HG03196 (cell line): ENCODE data around the gene FANCC.
"Not testable (repeated sequence)": the region's sequence is repeated elsewhere in the genome, so short reads cannot be mapped to it uniquely, and the experiment has no call there.

Experiments used
- ATAC-seq: cut with Tn5 transposase; IDR thresholded peaks from one replicate; pipeline ENCODE4 v1.9.1; 2021; ENCODE audit not compliant: unreplicated experiment

FANCC gene

DNA sequence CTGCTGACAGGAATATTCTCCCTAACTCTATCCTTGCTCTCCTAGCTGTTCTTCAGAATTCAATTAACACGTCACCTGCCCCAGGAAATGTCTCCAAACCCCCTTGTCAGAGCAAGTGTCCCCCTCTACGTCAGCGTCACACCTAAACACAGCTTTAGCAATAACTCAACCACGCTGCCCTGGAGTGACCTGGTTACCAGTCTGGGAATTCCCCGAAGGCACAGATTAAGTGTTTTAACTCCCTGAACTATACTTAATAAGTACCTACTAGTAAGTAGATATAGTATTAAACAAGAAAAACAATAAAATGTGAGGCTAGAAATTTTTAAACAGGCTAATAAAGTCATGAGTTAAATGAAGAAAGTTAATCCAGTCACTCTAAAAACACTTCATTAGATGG is 78.4 kb downstream of the FANCC start:
- ATAC-seq = no peak

DNA sequence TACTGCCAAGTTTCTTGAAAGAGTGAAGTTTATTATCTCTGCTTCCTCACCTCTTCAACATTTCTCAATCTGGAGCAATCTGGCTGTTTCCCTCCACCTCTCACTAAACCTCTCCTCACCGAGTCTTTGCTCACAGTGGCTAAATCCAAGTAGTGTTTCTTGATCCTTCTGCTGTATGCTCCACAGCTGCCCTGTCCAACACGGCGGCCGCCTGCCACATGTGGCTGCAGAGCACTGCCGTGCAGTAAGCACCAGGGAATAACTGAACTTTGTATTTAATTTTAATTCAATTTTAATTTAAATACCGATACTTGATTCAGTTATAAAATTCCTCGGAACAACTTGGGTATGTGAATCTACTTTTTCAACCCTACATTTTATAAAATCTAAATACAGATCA is 80.2 kb downstream of the FANCC start:
- ATAC-seq = no peak

DNA sequence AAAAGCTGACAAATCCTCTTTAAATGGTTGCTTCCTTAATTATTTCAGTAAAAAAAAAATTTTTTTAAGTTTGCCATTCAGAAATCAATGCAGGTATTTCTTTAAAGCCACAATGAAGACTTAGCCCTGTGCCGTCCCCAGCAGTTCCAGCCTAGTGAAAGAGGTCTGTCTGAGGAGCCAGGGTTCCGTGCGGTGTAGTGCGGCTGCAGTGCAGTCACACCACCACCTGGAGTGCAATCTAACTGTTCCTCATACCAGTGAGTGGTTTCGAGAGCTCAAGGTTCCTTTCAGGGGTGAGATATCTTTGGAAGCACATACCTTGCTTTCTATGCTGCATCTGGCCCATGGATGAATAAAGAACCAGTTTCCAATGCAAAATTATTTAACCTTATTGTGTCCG is 87.5 kb downstream of the FANCC start:
- ATAC-seq = no peak

DNA sequence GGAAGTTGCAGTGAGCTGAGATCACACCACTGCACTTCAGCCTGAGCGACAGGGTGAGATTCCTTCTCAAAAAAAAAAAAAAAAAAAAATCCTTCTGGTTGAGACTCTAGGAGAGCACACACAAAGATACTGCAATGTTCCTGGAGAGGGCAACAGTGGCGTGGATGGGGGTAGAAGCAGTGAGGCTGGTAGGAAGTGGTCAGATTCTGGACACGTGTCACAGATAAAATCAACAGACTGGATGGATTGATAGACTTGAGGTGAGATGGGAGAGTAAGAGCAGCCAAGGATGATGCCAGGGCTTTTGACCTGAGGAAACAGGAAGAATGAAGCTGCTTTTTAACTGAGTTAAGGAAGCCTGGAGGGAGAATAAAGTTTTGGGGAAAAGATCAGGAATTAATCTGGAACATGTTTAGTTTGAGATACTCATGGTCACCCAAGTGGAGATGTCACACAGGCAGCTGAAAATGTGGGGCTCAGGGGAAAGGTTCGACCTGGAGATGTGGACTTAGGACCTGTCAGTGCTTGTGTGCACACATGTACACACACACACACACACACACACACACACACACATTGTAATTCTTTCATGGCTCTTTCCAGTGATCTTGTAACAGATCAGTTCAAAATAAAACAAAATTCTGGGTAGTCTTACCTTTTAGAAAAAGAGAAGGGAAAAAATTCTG is 88.1 kb downstream of the FANCC start:
- no peak for ATAC-seq

DNA sequence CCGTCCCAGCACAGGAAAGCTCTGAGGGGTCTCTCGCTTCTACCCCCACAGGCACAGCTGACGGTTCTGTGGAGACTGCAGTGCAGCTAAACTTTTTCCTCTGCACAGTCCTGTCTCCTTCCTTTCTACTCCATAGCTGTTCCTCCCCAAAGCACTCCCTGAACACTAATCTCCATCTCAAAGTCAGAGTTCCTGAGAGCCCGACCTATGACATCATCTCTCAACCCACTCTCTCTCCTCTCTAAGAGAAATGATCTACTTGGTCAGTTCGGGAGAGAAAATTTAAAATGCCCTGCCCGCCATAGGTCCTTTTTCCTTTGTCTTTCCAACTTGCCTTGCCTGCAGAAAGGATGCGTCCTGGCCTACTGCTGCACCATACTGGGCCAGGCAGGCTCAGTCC is 90.6 kb downstream of the FANCC start:
- no peak for ATAC-seq

DNA sequence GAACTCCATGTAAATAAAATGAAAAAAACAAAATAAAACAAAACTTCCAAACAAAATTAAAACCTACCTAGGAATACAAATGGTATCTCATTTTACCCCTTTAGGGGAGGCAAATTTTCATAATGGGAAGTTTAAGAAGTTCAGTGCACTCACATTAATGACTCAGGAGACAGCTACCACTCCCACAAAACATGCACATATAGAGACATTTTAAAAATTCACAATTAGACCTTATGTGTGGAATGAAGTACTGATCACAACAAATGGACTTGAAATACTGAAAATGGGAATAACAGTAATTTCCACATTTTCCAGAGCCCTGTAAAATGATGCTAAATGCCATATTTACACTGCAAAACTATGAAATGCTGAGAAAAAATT is 91.8 kb downstream of the FANCC start:
- no peak for ATAC-seq

DNA sequence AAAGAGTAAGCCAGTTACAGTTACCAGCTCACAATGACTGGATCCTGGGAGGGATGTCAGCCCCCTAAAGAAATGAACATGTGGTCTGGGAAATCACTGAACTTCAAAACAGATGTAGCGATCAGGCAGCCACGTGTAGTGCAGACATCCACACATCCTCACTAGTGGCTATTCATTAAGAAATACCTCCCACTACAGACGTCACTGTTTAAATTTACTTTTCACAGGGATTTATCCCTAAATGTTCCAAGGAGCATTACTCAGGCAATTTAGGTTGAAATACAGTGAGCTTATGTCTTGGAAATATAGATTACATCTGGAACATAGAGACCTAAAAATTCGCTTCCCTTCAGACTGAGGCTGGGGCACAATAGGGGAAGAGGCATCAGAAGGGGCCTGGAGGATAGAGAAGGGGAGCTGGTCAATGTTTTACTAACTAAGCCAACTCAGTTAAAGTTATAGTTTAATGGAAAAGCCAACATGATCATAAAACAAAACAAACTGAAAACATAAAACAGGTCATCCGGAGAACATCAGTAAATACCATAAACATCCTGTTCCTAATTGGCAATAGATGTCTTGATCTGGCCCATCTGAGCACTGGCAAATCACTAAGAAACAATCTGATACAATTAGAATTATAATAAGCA is 92.3 kb downstream of the FANCC start:
- no peak for ATAC-seq

DNA sequence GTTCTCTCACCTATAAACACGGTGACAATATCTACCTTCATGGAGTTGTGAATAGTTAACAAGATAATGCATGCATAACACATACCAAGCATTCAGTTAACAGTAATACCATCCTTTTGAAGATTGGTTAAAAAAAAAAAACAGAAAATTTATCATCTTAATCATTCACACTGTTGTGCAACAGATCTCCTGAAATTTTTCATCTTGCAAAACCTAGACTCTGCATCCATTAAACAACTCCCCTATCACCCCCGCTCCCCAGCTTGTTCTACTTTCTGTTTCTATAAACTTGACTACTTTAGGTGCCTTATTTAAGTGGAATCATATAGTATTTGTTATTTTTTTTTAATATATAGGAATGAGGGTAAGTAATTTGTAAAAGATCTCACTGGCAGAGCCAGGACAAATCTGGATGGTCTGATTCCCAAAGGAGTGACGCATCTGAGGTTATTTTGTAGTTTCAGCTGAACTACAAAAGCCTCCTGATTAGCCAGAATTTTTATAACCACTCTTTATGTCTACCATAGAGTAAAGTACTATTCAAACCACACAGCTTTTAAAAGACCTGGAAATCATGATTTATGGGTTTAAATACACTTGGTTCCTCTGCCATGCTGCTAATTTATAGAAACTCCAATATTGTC is 93.0 kb downstream of the FANCC start:
- ATAC-seq = no peak

DNA sequence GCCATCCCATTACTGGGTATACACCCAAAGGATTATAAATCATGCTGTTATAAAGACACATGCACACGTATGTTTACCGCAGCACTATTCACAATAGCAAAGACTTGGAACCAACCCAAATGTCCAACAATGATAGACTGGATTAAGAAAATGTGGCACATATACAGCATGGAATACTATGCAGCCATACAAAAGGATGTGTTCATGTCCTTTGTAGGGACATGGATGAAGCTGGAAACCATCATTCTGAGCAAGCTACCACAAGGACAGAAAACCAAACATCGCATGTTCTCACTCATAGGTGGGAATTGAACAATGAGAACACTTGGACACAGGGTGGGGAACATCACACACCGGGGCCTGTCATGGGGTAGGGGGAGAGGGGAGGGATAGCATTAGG is 97.2 kb downstream of the FANCC start:
- ATAC-seq = not testable (repeated sequence)

DNA sequence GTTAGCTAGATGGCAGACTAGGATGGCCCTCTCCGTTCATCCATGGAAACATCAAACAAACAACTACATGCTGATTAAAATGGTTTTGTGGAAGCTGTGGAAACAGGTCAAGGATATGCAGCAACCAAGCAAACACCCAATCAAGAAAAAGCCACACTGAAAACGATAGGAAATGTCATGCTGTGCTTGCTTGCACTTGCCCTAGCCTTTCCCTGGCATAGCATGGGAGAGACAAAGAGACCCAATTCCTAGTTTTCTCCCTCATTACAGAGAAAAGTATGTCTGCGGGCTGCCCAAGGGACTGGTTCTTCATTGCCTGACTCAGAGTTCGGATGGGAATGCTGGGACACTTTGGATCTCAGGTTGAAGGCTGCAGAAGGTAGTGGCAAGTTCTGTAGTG is 98.7 kb downstream of the FANCC start:
- ATAC-seq = no peak

DNA sequence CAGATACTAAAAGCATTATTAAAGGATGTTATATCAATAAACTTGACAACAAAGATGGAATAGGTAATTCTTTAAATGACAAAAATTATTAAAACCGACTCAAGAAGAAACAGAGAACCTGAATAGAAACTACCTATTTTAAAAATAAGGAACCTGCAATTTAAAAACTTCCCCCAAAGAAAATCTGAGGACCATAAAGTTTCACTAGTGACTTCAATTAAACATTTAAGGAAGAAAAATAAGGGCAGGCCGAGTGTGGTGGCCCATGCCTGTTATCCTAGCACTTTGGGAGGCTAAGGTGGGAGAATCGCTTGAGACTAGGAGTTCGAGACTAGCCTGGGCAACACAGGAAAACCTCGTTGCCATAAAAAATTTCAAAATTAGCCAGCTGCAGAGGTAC is 99.6 kb downstream of the FANCC start:
- ATAC-seq = no peak

DNA sequence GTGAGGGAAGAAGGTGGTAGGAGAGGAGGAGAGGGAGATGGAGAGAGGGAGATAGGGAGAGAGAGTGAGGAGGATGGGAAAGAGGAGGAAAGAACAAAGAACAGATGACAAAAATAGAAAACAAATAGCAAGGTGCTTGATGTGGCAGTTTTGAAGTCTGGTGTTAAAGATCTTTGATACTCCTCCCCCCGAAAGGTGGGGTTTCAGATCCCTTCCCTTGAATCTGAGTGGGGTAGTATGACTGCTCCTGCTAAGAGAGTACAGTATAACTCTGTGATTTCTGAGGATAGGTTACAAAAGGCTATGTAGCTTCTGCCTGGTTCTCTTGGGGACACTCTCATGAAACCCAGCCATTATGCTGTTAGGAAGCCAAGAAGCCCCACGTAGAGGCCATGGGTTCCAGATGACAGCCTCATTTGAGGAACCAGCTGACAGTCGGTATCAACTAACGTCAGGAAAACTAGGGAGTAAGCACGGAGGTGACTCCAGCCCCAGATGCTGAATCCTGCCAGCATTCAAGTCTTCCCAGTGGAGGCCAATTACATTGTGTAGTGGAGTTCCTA is 102.1 kb downstream of the FANCC start:
- no peak for ATAC-seq

DNA sequence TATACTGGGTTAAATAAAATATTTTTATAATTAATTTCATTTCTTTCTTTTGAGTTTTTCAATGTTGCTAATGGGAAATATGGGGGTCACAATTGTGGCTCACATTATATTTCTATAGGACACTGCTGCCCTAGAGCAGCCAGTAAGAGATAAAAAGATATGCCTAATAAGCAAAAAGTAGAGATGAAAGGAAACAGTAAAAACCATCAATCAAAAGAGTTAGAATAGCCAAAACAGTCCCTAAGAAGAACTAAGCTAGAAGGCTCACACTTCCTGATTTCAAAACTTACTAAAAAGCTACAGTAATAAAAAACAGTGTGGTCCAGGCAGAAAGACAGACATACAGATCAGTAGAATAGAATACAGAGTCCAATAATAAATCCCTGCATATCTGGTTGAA is 104.4 kb downstream of the FANCC start:
- ATAC-seq = no peak

DNA sequence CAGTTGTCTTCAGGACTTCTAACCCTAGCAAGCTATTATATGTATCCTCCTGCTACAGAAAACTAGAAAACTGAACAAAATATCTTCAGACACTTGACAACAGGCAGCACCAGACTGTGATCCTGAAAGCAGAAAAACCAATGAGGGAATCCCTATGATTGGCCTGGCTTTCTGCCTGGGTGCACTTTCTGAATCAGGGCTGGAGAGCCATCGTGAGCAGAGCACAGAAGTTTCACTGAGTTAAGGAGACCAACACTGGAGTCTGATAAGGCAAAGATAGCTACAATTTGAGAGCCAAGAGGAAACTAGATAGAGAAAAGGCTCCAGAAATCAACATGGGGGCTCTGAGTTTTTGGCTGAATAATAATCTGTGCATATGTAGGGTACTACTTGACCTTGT is 106.5 kb downstream of the FANCC start:
- ATAC-seq = no peak

DNA sequence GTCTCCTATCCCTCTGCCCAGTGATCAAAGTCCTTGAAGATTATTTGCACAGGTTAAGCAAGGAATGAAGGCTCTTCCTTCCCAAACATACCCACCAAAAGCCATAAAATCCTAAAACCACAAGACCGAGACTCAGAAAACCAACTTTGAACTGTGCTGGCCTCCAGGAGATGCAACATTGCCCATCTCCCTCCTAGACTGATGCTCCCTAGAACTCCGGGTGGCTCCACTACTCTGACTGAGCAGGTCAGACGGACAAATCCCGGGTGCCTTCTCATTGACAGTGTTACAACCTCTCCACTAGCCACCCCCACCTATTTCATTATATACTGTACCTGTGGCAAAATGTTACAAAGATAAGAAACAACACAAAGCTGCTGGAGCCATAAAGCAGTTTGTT is 110.1 kb downstream of the FANCC start:
- ATAC-seq = no peak

DNA sequence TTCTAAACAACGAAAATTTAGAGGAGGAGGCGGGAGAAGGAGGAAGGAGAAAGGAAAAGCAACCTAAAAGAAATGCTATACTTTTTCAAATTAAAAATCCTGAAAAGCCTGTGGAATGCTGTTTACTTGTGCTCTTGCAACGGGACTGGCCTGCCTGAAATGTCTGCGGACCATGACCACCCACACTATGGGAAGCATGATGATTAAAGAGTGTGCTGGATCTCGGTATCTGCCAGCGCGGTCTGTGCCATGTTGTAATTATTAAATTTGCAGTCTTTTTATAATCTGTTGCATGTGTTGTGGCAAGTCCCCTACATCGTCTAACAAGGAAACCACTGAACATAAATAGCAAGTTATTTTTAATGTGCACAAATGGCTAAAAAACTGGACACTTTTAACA is 111.4 kb downstream of the FANCC start:
- no peak for ATAC-seq

DNA sequence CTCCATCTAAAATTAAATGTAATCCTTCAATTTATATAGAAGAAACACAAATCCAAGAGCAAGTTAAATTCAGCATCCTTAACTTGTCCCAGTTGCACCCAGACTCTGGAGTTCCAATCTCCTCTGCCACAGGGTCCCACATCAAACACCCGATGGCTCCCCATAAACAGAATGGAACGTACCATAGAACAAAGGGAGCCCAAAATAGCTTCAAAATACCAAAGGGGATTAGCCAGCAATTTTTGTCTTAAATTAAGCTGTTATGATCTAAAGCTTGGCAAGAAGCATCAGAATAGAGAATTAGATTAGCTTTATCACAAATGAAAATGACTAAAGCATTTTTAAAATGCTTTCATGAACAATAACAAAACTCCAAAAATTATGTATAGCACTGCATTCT is 112.8 kb downstream of the FANCC start:
- no peak for ATAC-seq

DNA sequence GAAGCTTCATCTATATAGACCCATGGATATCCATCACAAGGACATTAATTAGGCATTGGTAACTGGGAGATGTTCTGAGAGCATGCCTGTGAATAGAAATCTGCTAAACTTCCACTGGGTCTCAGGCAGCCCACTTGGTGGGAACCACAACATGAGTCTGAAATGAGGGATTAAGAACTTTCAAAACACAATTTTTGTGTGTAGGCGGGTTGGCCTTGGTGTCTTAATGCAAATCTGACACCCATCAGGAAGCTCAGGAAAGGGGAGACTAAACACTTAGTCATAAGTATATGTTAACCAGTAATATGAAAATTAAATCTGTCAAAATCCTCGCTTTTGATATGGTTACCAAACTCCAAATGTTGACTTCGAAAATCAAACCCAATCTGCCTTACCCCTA is 113.2 kb downstream of the FANCC start:
- no peak for ATAC-seq

DNA sequence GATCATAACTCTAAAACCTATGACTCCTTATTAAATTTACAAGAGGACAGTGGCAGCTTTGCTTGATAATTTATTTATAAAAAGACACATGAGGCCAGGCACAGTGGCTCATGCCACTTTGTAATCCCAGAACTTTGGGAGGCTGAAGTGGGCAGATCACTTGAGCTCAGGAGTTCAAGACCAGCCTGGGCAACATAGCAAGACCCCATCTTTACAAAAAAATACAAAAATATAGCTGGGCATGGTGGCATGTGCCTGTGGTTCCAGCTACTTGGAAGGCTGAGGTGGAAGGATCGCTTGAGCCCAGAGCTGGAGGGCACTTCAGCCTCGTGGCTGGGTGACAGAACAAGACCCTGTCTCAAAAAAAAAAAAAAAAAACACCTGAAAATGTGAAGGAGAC is 114.5 kb downstream of the FANCC start:
- ATAC-seq = not testable (repeated sequence)

DNA sequence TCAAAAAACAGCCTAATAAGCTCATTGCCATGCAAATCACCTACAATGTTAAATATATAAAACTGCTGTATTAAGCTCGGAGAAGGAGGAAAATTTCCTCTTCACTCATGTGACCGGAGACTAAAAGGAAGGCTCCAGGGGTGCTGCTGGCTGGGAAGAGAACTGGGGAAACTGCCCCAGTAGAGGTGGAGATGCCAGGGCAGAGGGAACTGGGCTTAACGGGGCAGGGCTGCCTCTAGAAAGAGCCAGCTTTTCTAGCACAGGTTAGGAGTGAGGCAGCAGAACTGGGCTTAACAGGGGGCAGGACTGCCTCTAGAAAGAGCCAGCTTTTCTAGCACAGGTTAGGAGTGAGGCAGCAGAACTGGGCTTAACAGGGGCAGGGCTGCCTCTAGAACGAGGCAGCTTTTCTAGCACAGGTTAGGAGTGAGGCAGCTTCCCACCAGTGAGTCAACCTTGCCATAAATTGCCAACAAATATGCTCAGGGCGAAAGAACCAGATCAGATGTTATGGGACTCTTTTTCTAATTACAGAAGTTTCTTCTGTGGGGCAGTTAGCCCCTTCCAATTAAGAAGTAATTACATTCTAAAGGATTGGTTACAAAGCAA is 115.3 kb downstream of the FANCC start:
- no peak for ATAC-seq

DNA sequence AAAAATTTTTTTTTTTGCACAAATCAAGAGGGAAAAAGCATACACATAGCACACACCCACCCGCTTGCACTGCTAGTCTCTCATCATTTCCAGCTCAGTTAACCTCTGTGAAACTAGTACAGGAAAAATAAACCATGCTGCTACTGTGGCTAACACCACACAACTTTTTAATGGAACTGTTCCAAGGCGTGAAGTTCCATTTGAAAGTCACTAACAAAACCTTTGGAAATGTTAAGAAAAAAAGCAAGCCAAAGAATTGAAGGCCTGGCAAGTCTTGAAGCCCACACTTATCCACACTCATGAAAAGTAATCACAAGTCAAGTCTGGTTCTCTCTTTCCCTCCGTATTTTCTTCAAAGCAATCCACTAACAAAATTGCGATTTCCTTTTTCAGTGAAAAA is 116.3 kb downstream of the FANCC start:
- no peak for ATAC-seq

DNA sequence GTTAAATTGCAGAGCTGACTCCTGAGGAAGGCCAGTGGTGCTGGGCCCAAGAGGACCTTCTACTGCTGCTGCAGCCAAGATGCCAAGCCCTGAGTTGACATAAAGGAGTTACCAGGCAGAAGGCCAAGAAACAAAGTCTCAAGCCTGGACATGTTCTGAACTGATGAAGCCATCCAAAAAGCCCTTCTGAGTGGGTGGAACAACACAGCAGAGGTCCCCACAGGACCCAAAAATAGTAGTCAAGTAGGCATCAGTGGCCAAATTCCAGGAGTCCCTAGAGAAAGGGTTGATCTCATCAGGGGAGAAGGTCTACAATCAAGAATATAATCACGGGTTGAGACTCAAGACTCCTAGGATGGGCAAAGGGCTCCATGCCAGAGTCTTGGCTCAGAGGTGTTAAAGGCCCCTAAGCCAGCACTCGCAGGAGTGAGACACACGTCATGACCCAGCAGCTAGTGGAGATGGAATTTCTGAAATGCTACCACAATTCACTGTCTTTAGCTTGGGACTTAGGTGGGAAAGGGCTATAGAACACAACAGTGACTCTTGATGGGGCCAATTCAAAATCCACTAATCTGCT is 119.7 kb downstream of the FANCC start:
- no peak for ATAC-seq
